Ovary (tissue), 3 donors: Measurements from ENCODE around the gene SLC18A3.

Source experiments
- EP300 ChIP-seq: sonication (generic); formaldehyde crosslinking; IDR thresholded peaks from one replicate; pipeline ENCODE4 v1.6.1; 2017; ENCODE audit warnings: antibody characterized with exemption
- TF ChIP-seq, protein P1 (sequence below), 3 donors: fragments of 450-650 bp in 2 of 3; fragments of 200-600 bp in 1 of 3; IDR thresholded peaks; one replicate each; pipeline versions ENCODE4 v1.5.1 to v1.8.0; 2016 to 2022; ENCODE audit warnings: antibody characterized with exemption in 3 of 3, mild to moderate bottlenecking in 1 of 3
- donor health status: DM: no; HTN: no; CAD: no.

DNA sequence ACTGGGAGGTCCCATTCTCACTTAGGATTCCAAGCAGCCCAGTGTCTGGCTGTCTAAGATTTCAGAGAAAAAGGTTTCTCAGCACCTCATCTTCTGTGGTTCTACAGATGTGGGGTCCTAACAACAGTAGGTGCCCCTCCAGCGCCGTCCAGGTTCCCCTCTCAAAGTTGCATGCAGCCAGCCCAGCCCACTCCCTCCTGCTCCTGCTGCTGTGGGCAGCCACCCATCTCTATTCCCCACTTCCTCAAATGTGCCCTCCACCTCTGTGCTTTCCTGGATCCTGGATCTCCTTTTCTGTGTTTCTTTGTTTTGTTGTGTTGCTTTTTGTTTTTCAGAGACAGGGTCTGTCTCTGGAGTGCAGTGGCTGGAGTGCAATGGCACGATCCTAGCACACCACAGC, 13.3 kb upstream of the SLC18A3 start:
- TF ChIP-seq EP300 = no peak
- TF ChIP-seq, protein P1, sequence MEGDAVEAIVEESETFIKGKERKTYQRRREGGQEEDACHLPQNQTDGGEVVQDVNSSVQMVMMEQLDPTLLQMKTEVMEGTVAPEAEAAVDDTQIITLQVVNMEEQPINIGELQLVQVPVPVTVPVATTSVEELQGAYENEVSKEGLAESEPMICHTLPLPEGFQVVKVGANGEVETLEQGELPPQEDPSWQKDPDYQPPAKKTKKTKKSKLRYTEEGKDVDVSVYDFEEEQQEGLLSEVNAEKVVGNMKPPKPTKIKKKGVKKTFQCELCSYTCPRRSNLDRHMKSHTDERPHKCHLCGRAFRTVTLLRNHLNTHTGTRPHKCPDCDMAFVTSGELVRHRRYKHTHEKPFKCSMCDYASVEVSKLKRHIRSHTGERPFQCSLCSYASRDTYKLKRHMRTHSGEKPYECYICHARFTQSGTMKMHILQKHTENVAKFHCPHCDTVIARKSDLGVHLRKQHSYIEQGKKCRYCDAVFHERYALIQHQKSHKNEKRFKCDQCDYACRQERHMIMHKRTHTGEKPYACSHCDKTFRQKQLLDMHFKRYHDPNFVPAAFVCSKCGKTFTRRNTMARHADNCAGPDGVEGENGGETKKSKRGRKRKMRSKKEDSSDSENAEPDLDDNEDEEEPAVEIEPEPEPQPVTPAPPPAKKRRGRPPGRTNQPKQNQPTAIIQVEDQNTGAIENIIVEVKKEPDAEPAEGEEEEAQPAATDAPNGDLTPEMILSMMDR (IDR thresholded peaks at IDR 0.05) = no peak
